NCI-H2107 treated with DMSO at 0.1 percent for 48 hours (cell line): Measurements from ENCODE around the gene TH.
"Not testable (repeated sequence)": the region's sequence is repeated elsewhere in the genome, so short reads cannot be mapped to it uniquely, and the experiment has no call there.

Source experiments
- DNase-seq: peaks from one replicate; lab custom pipeline; 2025; ENCODE audit not compliant: unreplicated experiment; lab: John Stamatoyannopoulos, UW

Gene TH

DNA sequence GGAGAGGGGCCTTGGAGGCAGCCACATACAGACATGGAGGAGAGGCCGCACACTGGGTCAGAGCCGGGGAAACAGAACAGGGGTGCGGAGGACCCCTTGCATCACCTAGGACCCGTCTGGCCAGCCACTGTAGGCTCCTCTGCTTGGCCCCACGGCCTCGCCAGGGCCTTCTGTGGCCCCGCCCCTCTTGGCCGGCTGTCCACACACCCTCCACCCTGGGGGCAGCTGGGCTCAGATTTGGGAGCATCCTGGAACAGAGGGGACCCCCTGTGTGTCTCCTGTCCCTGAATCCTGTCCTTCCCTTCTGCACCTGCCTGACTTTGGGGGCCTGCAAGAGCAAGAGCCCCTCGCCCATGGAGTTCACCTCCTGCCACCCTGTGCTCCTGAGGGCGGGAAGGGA is 7.9 kb upstream of the TH start:
- DNase-seq, result no peak

DNA sequence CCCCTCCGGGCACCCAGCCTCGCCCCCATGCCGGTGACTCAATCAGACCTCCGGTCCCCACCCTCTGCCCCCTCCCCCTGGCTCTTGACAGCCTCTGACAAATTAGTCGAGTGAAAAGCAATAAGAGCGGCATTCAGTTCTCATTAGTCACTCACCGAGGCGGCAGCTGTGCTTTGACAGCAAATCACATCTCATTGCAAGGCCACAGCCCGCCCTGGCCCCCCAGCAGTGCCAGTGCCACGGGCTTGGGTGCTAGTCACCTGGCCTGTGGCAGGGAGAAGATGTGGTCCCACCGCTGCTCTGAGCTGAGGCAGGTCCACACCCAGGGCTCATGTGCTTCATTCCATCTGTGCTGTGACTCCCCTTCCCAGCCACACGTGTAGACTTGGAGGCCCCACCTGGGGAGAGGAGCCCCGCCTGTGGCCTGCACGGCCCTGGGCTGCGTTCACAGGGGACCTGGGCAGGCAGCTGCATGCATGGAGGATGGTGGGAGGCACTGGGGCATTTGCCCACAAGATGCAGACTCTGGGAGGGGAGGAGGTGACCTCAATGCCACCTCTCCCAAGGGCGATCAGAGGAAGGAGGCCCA is 7.4 kb upstream of the TH start:
- no peak for DNase-seq

- not testable (repeated sequence) for DNase-seq
These were observed 6.6 kb upstream of the TH start for GRCh38 chr11:2178055-2178773.

DNA sequence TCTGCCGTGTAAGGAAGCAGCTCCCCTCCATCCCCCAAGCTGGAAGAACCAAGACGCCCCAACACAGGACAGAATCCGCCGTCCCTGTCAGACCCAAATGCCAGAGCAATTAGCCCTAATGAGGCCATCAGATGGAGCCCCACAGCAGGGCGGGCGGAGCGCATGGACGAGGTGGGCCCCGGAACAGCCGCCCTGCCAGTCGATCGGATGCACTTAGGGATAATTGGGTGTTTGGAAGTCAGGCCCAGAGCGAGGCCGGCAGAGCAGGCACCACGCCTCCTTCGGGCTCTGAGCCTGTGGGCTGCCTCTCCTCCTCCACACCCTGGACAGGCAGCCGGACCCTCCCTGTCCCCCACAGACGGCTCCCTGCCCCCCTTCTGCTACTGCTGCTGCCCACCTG is 5.5 kb upstream of the TH start:
- DNase-seq, result no peak

DNA sequence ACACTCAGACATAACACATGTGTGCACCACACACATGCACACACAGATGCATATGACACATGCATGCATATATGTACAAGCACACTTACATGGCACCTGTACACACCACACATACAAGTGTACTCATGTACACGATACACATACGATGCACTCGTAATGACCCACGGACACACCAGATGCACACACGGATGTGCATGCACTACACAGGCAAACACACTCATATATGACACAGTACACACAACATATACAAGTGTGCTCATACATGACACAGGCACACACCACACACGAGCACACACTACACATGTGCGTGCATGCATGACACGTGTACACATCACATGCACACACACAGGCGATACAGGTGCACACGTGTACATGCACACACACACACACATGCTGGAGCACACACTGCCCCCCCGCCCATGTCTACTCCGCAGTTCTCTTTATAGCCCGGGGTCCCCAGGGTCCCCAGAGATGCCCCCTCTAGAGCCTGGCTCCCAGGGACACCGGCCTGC is 4.8 kb upstream of the TH start:
- no peak for DNase-seq

- DNase-seq, result no peak
These were observed 4.0 kb upstream of the TH start for GRCh38 chr11:2175659-2176058.

GRCh38 chr11:2174361-2174760 is 2.7 kb upstream of the TH start:
- DNase-seq, result no peak

DNA sequence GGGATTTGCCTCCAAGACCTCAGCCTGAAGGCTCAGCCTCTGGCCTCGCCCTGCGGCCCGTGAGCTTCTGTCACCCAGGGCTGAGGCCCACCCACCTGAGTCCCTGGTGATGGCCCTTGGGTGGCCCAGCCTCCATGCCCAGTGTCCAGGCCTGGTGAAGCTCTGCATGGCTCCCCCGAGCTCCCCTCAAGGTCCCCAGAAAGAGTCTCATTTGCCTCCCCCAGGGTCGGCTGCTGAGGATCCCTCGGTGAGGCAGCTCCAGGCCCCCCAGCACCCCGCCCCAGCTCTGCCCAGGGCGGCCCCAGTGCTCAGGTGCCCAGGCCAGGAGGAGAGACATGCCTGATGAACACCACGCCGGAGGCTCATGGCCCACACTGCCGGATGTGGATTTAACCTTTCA is 2.1 kb upstream of the TH start:
- no peak for DNase-seq

DNA sequence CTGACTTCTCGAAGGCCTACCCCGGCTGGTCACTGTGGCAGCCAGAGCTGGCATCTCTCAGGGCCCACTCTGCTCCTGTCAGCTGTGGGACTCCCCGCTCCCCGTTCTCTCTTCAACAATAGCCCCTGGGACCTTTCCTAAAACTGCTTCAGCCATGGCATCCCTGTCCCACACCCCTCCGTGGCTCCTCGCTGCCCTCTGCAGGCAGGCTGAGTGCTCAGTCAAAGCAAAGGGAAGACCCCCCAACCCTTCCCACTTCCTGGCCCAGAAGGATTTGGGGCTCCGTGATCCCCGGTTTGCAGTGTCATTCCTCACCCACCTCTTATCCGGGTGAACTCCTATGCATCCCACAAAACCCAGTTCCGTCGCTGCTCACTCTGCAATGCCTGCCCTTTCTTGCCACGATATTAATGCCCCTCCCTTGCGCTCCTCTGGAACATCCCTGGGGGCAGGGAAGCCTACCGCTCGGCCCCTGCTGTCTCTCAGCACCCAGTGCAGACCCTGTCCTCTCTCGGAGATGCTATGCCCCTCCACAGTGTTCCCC is 1.6 kb upstream of the TH start:
- DNase-seq, result no peak

GRCh38 chr11:2172676-2173075 is 1.1 kb upstream of the TH start:
- no peak for DNase-seq

- no peak for DNase-seq
These were observed 1.7 kb downstream of the TH start for GRCh38 chr11:2169626-2170570.

GRCh38 chr11:2169005-2169378 is 2.6 kb downstream of the TH start:
- DNase-seq, result no peak

- no peak for DNase-seq
These were observed 3.2 kb downstream of the TH start for GRCh38 chr11:2168286-2169004.

DNA sequence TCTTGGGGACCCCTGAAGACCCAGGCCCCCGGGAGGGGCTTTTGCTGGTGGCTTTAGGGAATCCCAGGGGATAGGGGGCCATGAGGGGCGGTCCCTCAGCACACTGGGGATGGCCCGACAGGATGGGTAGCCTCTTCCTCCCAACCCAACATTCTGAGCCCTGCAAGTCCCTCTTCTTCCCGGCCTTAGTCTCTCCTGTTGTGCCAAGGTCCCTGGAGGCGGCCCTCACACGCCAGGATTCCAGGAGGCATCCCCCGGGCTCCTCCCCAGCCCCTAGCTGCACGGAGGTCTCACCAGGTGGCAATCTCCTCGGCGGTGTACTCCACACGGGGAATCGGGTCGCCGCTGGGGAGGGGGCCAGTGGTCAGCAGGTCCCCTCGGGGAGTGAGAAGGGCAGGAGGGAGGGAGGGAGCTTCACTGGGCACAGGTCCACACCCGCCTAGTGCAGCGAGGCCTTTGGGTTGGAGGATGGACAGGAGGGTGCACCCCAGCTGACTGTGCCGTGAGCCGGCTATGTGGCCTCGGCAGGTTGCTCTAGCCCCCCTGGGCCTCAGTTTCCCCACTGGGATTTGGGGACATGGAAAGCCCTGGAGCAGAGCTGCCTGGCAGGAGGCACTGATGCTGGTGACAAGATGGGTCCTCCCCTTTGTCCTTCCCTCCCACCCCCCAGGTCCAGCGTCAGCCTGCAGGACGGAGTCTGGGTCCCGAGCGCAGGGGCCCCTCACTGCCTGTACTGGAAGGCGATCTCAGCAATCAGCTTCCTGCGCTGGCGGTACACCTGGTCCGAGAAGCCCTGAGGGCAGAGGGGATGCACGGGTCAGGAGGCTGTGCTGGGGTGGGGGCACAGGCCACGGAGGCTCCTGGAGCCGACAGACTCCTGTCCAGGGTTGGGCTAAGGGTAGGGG is 4.2 kb downstream of the TH start:
- no peak for DNase-seq

DNA sequence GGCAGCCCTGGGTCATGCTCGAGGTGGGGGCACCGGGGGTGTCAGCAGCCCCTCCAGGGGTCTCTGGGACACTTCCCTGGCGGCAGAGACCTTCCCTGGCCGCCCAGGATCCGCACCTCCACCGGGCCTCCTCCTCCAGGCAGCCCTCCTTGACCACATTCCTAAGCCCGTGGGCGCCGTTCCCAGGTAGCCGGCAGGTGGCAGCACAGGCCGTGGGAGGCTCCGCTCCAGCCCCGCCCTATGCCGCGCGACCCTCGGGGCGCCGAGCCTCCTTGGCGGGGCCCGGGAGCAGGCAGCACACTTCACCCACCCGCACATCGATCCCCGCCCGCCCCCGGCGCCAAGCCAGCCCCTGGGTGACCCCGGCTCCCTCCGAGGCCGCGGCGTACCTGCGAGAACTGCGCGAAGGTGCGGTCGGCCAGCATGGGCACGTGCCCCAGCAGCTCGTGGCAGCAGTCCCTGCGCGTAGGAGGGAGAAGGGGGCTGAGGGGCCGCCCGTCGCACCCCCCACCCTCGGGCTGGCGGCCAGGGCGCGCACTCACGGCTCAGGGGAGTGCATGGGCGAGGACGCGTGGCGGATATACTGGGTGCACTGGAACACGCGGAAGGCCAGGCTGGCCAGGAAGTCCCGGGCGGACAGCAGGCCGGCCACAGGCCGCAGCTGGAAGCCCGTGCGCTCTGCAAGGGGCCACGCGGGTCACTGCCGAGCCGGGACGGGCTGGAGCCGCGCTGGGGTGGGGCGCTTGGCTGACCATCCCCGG is 5.3 kb downstream of the TH start:
- no peak for DNase-seq

DNA sequence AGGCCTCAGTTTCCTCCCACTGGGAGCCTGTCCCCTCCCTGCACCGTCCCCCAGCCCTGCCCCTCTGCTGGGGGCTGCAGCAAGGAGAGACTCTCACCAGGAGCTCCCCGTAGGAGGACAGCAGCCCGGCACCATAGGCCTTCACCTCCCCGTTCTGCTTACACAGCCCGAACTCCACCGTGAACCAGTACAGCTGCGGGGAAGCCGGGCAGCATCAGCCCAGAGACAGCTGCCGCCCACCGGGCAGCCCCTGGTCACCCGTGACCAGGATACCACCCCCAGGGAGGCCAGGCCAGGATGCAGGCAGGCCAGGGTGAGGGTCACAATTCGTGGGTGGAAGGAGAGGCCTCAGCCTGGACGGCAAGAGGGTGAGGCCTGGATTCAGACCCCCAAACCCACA is 6.0 kb downstream of the TH start:
- no peak for DNase-seq

GRCh38 chr11:2164861-2165555 is 6.6 kb downstream of the TH start:
- no peak for DNase-seq

DNA sequence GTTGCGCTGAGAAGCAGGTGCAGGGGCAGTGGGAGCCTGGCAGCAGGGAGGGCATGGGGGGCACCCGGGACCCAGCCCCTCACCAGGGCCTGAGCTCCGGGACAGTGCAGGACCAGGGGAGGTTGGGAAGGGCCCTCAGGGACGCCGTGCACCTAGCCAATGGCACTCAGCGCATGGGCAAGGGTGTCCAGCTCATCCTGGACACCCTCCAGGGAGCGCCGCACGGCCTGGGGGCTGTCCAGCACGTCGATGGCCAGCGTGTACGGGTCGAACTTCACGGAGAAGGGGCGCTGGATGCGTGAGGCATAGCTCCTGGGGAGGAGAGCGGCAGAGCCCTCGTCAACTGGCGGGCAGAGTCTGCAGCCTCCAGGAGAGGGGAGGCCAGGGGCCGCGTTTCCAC is 7.5 kb downstream of the TH start:
- DNase-seq, result no peak
